HG03575 (cell line): ENCODE results near the gene SYNGR3.
"Not testable (repeated sequence)": the region's sequence is repeated elsewhere in the genome, so short reads cannot be mapped to it uniquely, and the experiment has no call there.

ENCODE experiments used
- ATAC-seq: cut with Tn5 transposase; IDR thresholded peaks from one replicate; pipeline ENCODE4 v1.9.1; 2021; ENCODE audit not compliant: unreplicated experiment, insufficient number of reproducible peaks, low FRiP score; ENCODE audit errors: extremely low read depth

The SYNGR3 gene

GRCh38 chr16:1989209-1990100 is at the start of gene SYNGR3:
Gene SYNGR3 (plus strand): TSS chr16:1989970. CDS start chr16:1990103, 133 bp downstream.
- no peak for ATAC-seq

GRCh38 chr16:1940273-1941161 is 49.3 kb upstream of the SYNGR3 start:
- ATAC-seq: no peak

GRCh38 chr16:1941162-1942046 is 48.4 kb upstream of the SYNGR3 start:
- no peak for ATAC-seq

- no peak for ATAC-seq
Measured at GRCh38 chr16:1942047-1942809, 47.5 kb upstream of the SYNGR3 start.

- peak; percentile 52 for ATAC-seq
Measured at GRCh38 chr16:1942810-1943726, 46.7 kb upstream of the SYNGR3 start, which contains the start of gene MSRB1. Gene MSRB1 (minus strand): TSS chr16:1943199. CDS start chr16:1943156, 43 bp downstream.

- ATAC-seq: no peak
Measured at GRCh38 chr16:1944612-1945199, 45.1 kb upstream of the SYNGR3 start.

GRCh38 chr16:1945559-1946391 is 44.0 kb upstream of the SYNGR3 start:
- ATAC-seq: no peak

- no peak for ATAC-seq
Measured at GRCh38 chr16:1946495-1947368, 43.0 kb upstream of the SYNGR3 start.

- no peak for ATAC-seq
Measured at GRCh38 chr16:1947369-1947670, 42.5 kb upstream of the SYNGR3 start.

GRCh38 chr16:1949507-1949906 is 40.3 kb upstream of the SYNGR3 start:
- no peak for ATAC-seq

- no peak for ATAC-seq
Measured at GRCh38 chr16:1950047-1950446, 39.7 kb upstream of the SYNGR3 start.

- no peak for ATAC-seq
Measured at GRCh38 chr16:1950559-1950958, 39.2 kb upstream of the SYNGR3 start.

GRCh38 chr16:1953734-1954133 is 36.0 kb upstream of the SYNGR3 start:
- no peak for ATAC-seq

- not testable (repeated sequence) for ATAC-seq
Measured at GRCh38 chr16:1957434-1958142, 32.2 kb upstream of the SYNGR3 start.

- not testable (repeated sequence) for ATAC-seq
Measured at GRCh38 chr16:1958143-1958491, 31.7 kb upstream of the SYNGR3 start.
